Suprapubic skin (tissue), 4 donors: ENCODE data around the gene PLBD1. TPM values are rescaled to one million over a fixed set of nuclear protein-coding genes. Genes with fewer than 3 reads are reported as not detected.

ENCODE experiments used
- DNase-seq, 2 donors: peaks; one replicate each; pipeline ENCODE4 v3.0.0-alpha.2; 2019; ENCODE audit warnings: low spot score in 2 of 2
- H3K27ac ChIP-seq: fragments of 200-600 bp; sonication (generic); one replicate; pipeline ENCODE4 v1.5.1; 2019
- H3K27me3 ChIP-seq: fragments of 200-600 bp; sonication (generic); one replicate; pipeline ENCODE4 v1.5.1; 2019
- H3K36me3 ChIP-seq: fragments of 200-600 bp; sonication (generic); one replicate; pipeline ENCODE4 v1.5.1; 2019
- H3K4me1 ChIP-seq: fragments of 200-600 bp; sonication (generic); one replicate; pipeline ENCODE4 v1.5.1; 2019
- H3K4me3 ChIP-seq: fragments of 200-600 bp; sonication (generic); one replicate; pipeline ENCODE4 v1.5.1; 2019; ENCODE audit warnings: mild to moderate bottlenecking
- H3K9me3 ChIP-seq: fragments of 200-600 bp; sonication (generic); one replicate; pipeline ENCODE4 v1.5.1; 2019
- EP300 ChIP-seq: sonication (generic); formaldehyde crosslinking; IDR thresholded peaks from one replicate; pipeline ENCODE4 v1.6.1; 2017; ENCODE audit warnings: antibody characterized with exemption
- POLR2A ChIP-seq, 2 donors: fragments of 450-650 bp; IDR thresholded peaks; one replicate each; pipeline ENCODE4 v1.6.1; 2017; ENCODE audit warnings: antibody characterized with exemption in 2 of 2, mild to moderate bottlenecking in 2 of 2, moderate library complexity in 2 of 2
- POLR2AphosphoS5 ChIP-seq, 3 donors: sonication (generic); formaldehyde crosslinking; IDR thresholded peaks; one replicate each; pipeline ENCODE4 v1.6.1; 2017; ENCODE audit warnings: antibody characterized with exemption in 3 of 3
- WGBS: methylation state at CpG from one replicate; pipeline ENCODE4 v1.1.5; 2018; 5-methylcytosine and 5-hydroxymethylcytosine counted together
- total RNA-seq, 4 donors: library from RNA; depleted of rRNA; stranded (reverse); fragments of >200 nt; gene quantifications; one replicate each; pipeline ENCODE4 v1.1.0, GENCODE V29; 2016
- TF ChIP-seq, protein P1 (sequence below), 2 donors: fragments of 200-600 bp in 1 of 2; fragments of 450-650 bp in 1 of 2; sonication (generic) in 1 of 2; IDR thresholded peaks; one replicate each; pipeline ENCODE4 v1.5.1; 2016 to 2019; ENCODE audit warnings: antibody characterized with exemption in 2 of 2, mild to moderate bottlenecking in 1 of 2, moderate library complexity in 1 of 2

The PLBD1 gene
- total RNA-seq, 4 donors from 2014 or later = 10.6 to 22.0 (median 18.1) TPM

GRCh38 chr12:14560904-14561574 is 6.6 kb downstream of the PLBD1 start:
- Histone ChIP-seq H3K4me1 (peaks cover 6% of the 10 kb centered on the region), H3K4me3 (no peak overlapping the region), H3K27ac (no peak overlapping the region), H3K27me3 (no peaks in the 10 kb centered on the region), H3K36me3 (no peaks in the 10 kb centered on the region), H3K9me3 (no peaks in the 10 kb centered on the region)
- WGBS = 75% methylated on average over 6 of the region's 6 CpGs
- TF ChIP-seq, protein P1, sequence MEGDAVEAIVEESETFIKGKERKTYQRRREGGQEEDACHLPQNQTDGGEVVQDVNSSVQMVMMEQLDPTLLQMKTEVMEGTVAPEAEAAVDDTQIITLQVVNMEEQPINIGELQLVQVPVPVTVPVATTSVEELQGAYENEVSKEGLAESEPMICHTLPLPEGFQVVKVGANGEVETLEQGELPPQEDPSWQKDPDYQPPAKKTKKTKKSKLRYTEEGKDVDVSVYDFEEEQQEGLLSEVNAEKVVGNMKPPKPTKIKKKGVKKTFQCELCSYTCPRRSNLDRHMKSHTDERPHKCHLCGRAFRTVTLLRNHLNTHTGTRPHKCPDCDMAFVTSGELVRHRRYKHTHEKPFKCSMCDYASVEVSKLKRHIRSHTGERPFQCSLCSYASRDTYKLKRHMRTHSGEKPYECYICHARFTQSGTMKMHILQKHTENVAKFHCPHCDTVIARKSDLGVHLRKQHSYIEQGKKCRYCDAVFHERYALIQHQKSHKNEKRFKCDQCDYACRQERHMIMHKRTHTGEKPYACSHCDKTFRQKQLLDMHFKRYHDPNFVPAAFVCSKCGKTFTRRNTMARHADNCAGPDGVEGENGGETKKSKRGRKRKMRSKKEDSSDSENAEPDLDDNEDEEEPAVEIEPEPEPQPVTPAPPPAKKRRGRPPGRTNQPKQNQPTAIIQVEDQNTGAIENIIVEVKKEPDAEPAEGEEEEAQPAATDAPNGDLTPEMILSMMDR (IDR thresholded peaks at IDR 0.05) = no peak
- TF ChIP-seq EP300 (no peak), POLR2A (IDR thresholded peaks at IDR 0.05) (no peak), POLR2AphosphoS5 (IDR thresholded peaks at IDR 0.05) (no peak)
- no peak for DNase-seq

- Histone ChIP-seq H3K36me3 (no peaks in the 10 kb centered on the region), H3K4me1 (peaks cover 12% of the 10 kb centered on the region), H3K27ac (no peak overlapping the region), H3K9me3 (no peaks in the 10 kb centered on the region), H3K27me3 (no peaks in the 10 kb centered on the region), H3K4me3 (no peak overlapping the region)
- WGBS = 60% methylated on average over 4 of the region's 4 CpGs
- no peak for TF ChIP-seq EP300
- DNase-seq = no peak
Measured at GRCh38 chr12:14558473-14558959, 9.2 kb downstream of the PLBD1 start.

- Histone ChIP-seq H3K27me3 (no peaks in the 10 kb centered on the region), H3K36me3 (no peaks in the 10 kb centered on the region), H3K9me3 (no peaks in the 10 kb centered on the region), H3K4me1 (peaks cover 12% of the 10 kb centered on the region), H3K4me3 (no peak overlapping the region), H3K27ac (no peak overlapping the region)
- no peak for DNase-seq
- WGBS = 90% methylated on average over 7 of the region's 8 CpGs
- TF ChIP-seq POLR2A (IDR thresholded peaks at IDR 0.05) = no peak
- TF ChIP-seq, protein P1 (IDR thresholded peaks at IDR 0.05) = no peak
- no peak for TF ChIP-seq POLR2AphosphoS5 (IDR thresholded peaks at IDR 0.05)
- no peak for TF ChIP-seq EP300
Measured at GRCh38 chr12:14557966-14558365, 9.7 kb downstream of the PLBD1 start.

- TF ChIP-seq EP300 (no peak), POLR2A (IDR thresholded peaks at IDR 0.05) (no peak), POLR2AphosphoS5 (IDR thresholded peaks at IDR 0.05) (no peak)
- TF ChIP-seq, protein P1 (IDR thresholded peaks at IDR 0.05) = no peak
- H3K27me3 ChIP-seq = no peaks in the 10 kb centered on the region
- peak; percentile 86 to 88 for DNase-seq
- no peak overlapping the region for H3K4me3 ChIP-seq
- peak overlapping the region; percentile 22 for H3K27ac ChIP-seq
- peaks cover 12% of the 10 kb centered on the region for H3K4me1 ChIP-seq
- H3K9me3 ChIP-seq = no peaks in the 10 kb centered on the region
- no peaks in the 10 kb centered on the region for H3K36me3 ChIP-seq
- 16% methylated on average over 9 of the region's 9 CpGs for WGBS
Measured at GRCh38 chr12:14554281-14555007, 13.2 kb downstream of the PLBD1 start.

DNA sequence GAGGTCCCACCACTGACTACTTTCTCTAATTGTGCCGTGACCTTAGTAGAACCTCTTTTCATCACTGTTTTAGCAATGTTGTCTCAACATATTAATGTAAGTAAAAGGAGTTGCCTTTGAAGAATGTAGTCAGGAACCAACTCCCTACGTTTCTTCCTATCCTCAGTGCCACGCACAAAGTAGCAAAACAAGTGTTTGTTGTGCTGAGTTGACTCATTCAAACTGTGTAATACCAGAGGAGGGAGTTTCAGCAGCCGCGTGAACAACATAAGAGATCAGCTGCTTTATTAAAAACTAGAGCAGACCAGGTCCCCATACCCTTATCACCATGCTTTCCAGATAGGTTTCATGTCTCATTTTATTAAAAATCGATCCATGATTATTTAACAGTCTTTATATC is 19.1 kb downstream of the PLBD1 start:
- no peak for TF ChIP-seq POLR2AphosphoS5 (IDR thresholded peaks at IDR 0.05)
- no peak overlapping the region for H3K4me3 ChIP-seq
- DNase-seq = no peak
- 92% methylated on average over 6 of the region's 6 CpGs for WGBS
- H3K36me3 ChIP-seq = no peaks in the 10 kb centered on the region
- no peak overlapping the region for H3K27ac ChIP-seq
- H3K4me1 ChIP-seq = no peaks in the 10 kb centered on the region
- H3K27me3 ChIP-seq = no peaks in the 10 kb centered on the region
- H3K9me3 ChIP-seq = no peaks in the 10 kb centered on the region

GRCh38 chr12:14547571-14547970 is 20.1 kb downstream of the PLBD1 start:
- DNase-seq = no peak
- no peaks in the 10 kb centered on the region for H3K4me1 ChIP-seq
- H3K36me3 ChIP-seq = no peaks in the 10 kb centered on the region
- H3K27ac ChIP-seq = no peak overlapping the region
- TF ChIP-seq, protein P1 (IDR thresholded peaks at IDR 0.05) = no peak
- no peak for TF ChIP-seq EP300
- TF ChIP-seq POLR2A (IDR thresholded peaks at IDR 0.05) = no peak
- TF ChIP-seq POLR2AphosphoS5 (IDR thresholded peaks at IDR 0.05) = no peak
- H3K27me3 ChIP-seq = no peaks in the 10 kb centered on the region
- 91% methylated on average over 4 of the region's 4 CpGs for WGBS
- no peaks in the 10 kb centered on the region for H3K9me3 ChIP-seq
- no peak overlapping the region for H3K4me3 ChIP-seq
